Skeletal muscle cell (primary cell): ENCODE measurements around the gene TACR1.
"Not testable (repeated sequence)": the region's sequence is repeated elsewhere in the genome, so short reads cannot be mapped to it uniquely, and the experiment has no call there.

Experiments used
- DNase-seq: peaks from one replicate; pipeline ENCODE4 v3.0.0-alpha.2; 2010; ENCODE audit warnings: low read depth
- H3K4me3 ChIP-seq: 2 replicates; pipeline ENCODE4 v1.5.1; 2011; ENCODE audit warnings: low read depth, mild to moderate bottlenecking, control low read depth, low read length, moderate library complexity

TACR1 gene

GRCh38 chr2:75155115-75155514 lies 44.2 kb downstream of the TACR1 start:
- no peak for DNase-seq
- no peak overlapping the region for H3K4me3 ChIP-seq

- DNase-seq = no peak
- H3K4me3 ChIP-seq = no peak overlapping the region
Measured at GRCh38 chr2:75153221-75153620, 46.1 kb downstream of the TACR1 start.

- DNase-seq, H3K4me3 ChIP-seq: not testable (repeated sequence)
Measured at GRCh38 chr2:75152243-75152642, 47.1 kb downstream of the TACR1 start.

- not testable (repeated sequence) for DNase-seq, H3K4me3 ChIP-seq
Measured at GRCh38 chr2:75147884-75148283, 51.4 kb downstream of the TACR1 start.

GRCh38 chr2:75146606-75147332 lies 52.6 kb downstream of the TACR1 start:
- no peak overlapping the region for H3K4me3 ChIP-seq
- no peak for DNase-seq

GRCh38 chr2:75146221-75146605 lies 53.1 kb downstream of the TACR1 start:
- H3K4me3 ChIP-seq, DNase-seq: not testable (repeated sequence)

- DNase-seq = peak; percentile 65
Measured at GRCh38 chr2:75142081-75142480, 57.2 kb downstream of the TACR1 start.

GRCh38 chr2:75140288-75140687 lies 59.0 kb downstream of the TACR1 start:
- DNase-seq = no peak
- H3K4me3 ChIP-seq = no peak overlapping the region

More at GRCh38 chr2:75142081-75142480, 57.2 kb downstream of the TACR1 start:
- no peak overlapping the region for H3K4me3 ChIP-seq

GRCh38 chr2:75139171-75139570 lies 60.1 kb downstream of the TACR1 start:
- H3K4me3 ChIP-seq = no peak overlapping the region
- no peak for DNase-seq

GRCh38 chr2:75138528-75138927 lies 60.8 kb downstream of the TACR1 start:
- no peak overlapping the region for H3K4me3 ChIP-seq
- DNase-seq = no peak

GRCh38 chr2:75135776-75136400 lies 63.4 kb downstream of the TACR1 start:
- DNase-seq = no peak

GRCh38 chr2:75134860-75135259 lies 64.5 kb downstream of the TACR1 start:
- H3K4me3 ChIP-seq = no peak overlapping the region
- no peak for DNase-seq

More at GRCh38 chr2:75135776-75136400, 63.4 kb downstream of the TACR1 start:
- no peak overlapping the region for H3K4me3 ChIP-seq

- H3K4me3 ChIP-seq = no peak overlapping the region
- peak; percentile 46 for DNase-seq
Measured at GRCh38 chr2:75133621-75134570, 65.4 kb downstream of the TACR1 start.

- H3K4me3 ChIP-seq = no peak overlapping the region
- DNase-seq = no peak
Measured at GRCh38 chr2:75130171-75130570, 69.1 kb downstream of the TACR1 start.

GRCh38 chr2:75123876-75124275 lies 75.4 kb downstream of the TACR1 start:
- no peak overlapping the region for H3K4me3 ChIP-seq
- no peak for DNase-seq

- no peak overlapping the region for H3K4me3 ChIP-seq
- DNase-seq = no peak
Measured at GRCh38 chr2:75113231-75113869, 86.0 kb downstream of the TACR1 start.

- H3K4me3 ChIP-seq = no peak overlapping the region
- no peak for DNase-seq
Measured at GRCh38 chr2:75108937-75109482, 90.3 kb downstream of the TACR1 start.

GRCh38 chr2:75102011-75102410 lies 97.3 kb downstream of the TACR1 start:
- H3K4me3 ChIP-seq = no peak overlapping the region
- no peak for DNase-seq

GRCh38 chr2:75100801-75101151 lies 98.5 kb downstream of the TACR1 start:
- H3K4me3 ChIP-seq = no peak overlapping the region
- DNase-seq = no peak
